Muscle layer of duodenum (tissue), 2 donors: ENCODE results near the gene PLEKHB2.
"Not testable (repeated sequence)": the region's sequence is repeated elsewhere in the genome, so short reads cannot be mapped to it uniquely, and the experiment has no call there.

Experiments used
- H3K27ac ChIP-seq: one replicate; pipeline ENCODE4 v1.7.0; 2013; ENCODE audit warnings: mild to moderate bottlenecking, low read length
- H3K27me3 ChIP-seq: one replicate; pipeline ENCODE4 v1.7.0; 2013; ENCODE audit warnings: low read depth, mild to moderate bottlenecking, control low read depth, low read length
- H3K36me3 ChIP-seq, 2 donors: one replicate each; pipeline ENCODE4 v1.7.0; 2013; ENCODE audit warnings: low read length in 2 of 2, control low read depth in 1 of 2, mild to moderate bottlenecking in 1 of 2; ENCODE audit not compliant: insufficient read depth in 2 of 2, control insufficient read depth in 1 of 2
- H3K4me1 ChIP-seq, 2 donors: one replicate each; pipeline ENCODE4 v1.7.0; 2013; ENCODE audit warnings: low read length in 2 of 2, mild to moderate bottlenecking in 2 of 2, control low read depth in 1 of 2, moderate library complexity in 1 of 2; ENCODE audit not compliant: insufficient read depth in 2 of 2, control insufficient read depth in 1 of 2
- H3K4me3 ChIP-seq, 2 donors: one replicate each; pipeline ENCODE4 v1.7.0; 2013; ENCODE audit warnings: low read length in 2 of 2, low read depth in 1 of 2, mild to moderate bottlenecking in 1 of 2
- H3K9me3 ChIP-seq, 2 donors: one replicate each; pipeline ENCODE4 v1.7.0; 2013; ENCODE audit warnings: low read length in 2 of 2, control low read depth in 1 of 2, mild to moderate bottlenecking in 1 of 2; ENCODE audit not compliant: control insufficient read depth in 1 of 2
- donor health status: healthy.

Gene PLEKHB2

GRCh38 chr2:131148426-131148825 is 43.3 kb downstream of the PLEKHB2 start:
- Histone ChIP-seq H3K4me1 (no peaks in the 10 kb centered on the region), H3K4me3 (no peak overlapping the region), H3K27me3 (no peaks in the 10 kb centered on the region), H3K36me3 (peaks cover 41 to 45% of the 10 kb centered on the region in 2 donors), H3K27ac (no peak overlapping the region), H3K9me3 (no peaks in the 10 kb centered on the region)

GRCh38 chr2:131150109-131150508 is 45.0 kb downstream of the PLEKHB2 start:
- H3K9me3 ChIP-seq, H3K4me3 ChIP-seq, H3K27me3 ChIP-seq, H3K27ac ChIP-seq, H3K4me1 ChIP-seq: not testable (repeated sequence)
- peaks cover 34% of the 10 kb centered on the region in 2 donors for H3K36me3 ChIP-seq

- H3K27ac ChIP-seq = no peak overlapping the region
- H3K9me3 ChIP-seq = no peaks in the 10 kb centered on the region
- H3K36me3 ChIP-seq = peaks cover 29 to 32% of the 10 kb centered on the region in 2 donors
- no peak overlapping the region for H3K4me3 ChIP-seq
- H3K27me3 ChIP-seq = no peaks in the 10 kb centered on the region
- H3K4me1 ChIP-seq = no peaks in the 10 kb centered on the region
Observed at GRCh38 chr2:131151398-131151797, 46.3 kb downstream of the PLEKHB2 start.

GRCh38 chr2:131152074-131152473 is 46.9 kb downstream of the PLEKHB2 start:
- H3K9me3 ChIP-seq = no peaks in the 10 kb centered on the region
- H3K27ac ChIP-seq = no peak overlapping the region
- no peaks in the 10 kb centered on the region for H3K27me3 ChIP-seq
- H3K36me3 ChIP-seq = peaks cover 24 to 25% of the 10 kb centered on the region in 2 donors
- H3K4me1 ChIP-seq = no peaks in the 10 kb centered on the region
- H3K4me3 ChIP-seq = no peak overlapping the region

GRCh38 chr2:131153529-131153928 is 48.4 kb downstream of the PLEKHB2 start:
- no peak overlapping the region for H3K4me3 ChIP-seq
- H3K4me1 ChIP-seq = no peaks in the 10 kb centered on the region

GRCh38 chr2:131154071-131154531 is 49.0 kb downstream of the PLEKHB2 start:
- no peak overlapping the region for H3K4me3 ChIP-seq
- peaks cover 10 to 11% of the 10 kb centered on the region in 2 donors for H3K36me3 ChIP-seq
- no peaks in the 10 kb centered on the region for H3K9me3 ChIP-seq
- no peaks in the 10 kb centered on the region for H3K4me1 ChIP-seq
- no peak overlapping the region for H3K27ac ChIP-seq
- no peaks in the 10 kb centered on the region for H3K27me3 ChIP-seq

More at GRCh38 chr2:131153529-131153928, 48.4 kb downstream of the PLEKHB2 start:
- no peak overlapping the region for H3K27ac ChIP-seq
- no peaks in the 10 kb centered on the region for H3K9me3 ChIP-seq
- peaks cover 15 to 17% of the 10 kb centered on the region in 2 donors for H3K36me3 ChIP-seq
- no peaks in the 10 kb centered on the region for H3K27me3 ChIP-seq

GRCh38 chr2:131154647-131155046 is 49.5 kb downstream of the PLEKHB2 start:
- Histone ChIP-seq H3K4me3 (no peak overlapping the region), H3K27me3 (no peaks in the 10 kb centered on the region), H3K4me1 (no peaks in the 10 kb centered on the region), H3K27ac (no peak overlapping the region), H3K9me3 (no peaks in the 10 kb centered on the region), H3K36me3 (peaks cover 4 to 10% of the 10 kb centered on the region in 2 donors)

GRCh38 chr2:131155208-131155855 is 50.2 kb downstream of the PLEKHB2 start:
- Histone ChIP-seq H3K36me3 (peaks cover 4 to 10% of the 10 kb centered on the region in 2 donors), H3K27ac (no peak overlapping the region), H3K27me3 (no peaks in the 10 kb centered on the region), H3K9me3 (no peaks in the 10 kb centered on the region), H3K4me3 (no peak overlapping the region), H3K4me1 (no peaks in the 10 kb centered on the region)

- Histone ChIP-seq H3K36me3 (no peaks in the 10 kb centered on the region), H3K4me1 (no peaks in the 10 kb centered on the region), H3K27ac (no peak overlapping the region), H3K27me3 (no peaks in the 10 kb centered on the region), H3K4me3 (no peak overlapping the region), H3K9me3 (no peaks in the 10 kb centered on the region)
Observed at GRCh38 chr2:131156452-131157149, 51.5 kb downstream of the PLEKHB2 start.

GRCh38 chr2:131165562-131165961 is 60.4 kb downstream of the PLEKHB2 start:
- H3K9me3 ChIP-seq, H3K27ac ChIP-seq, H3K4me1 ChIP-seq, H3K36me3 ChIP-seq, H3K4me3 ChIP-seq, H3K27me3 ChIP-seq: not testable (repeated sequence)

- Histone ChIP-seq H3K27ac (no peak overlapping the region), H3K4me1 (no peaks in the 10 kb centered on the region), H3K36me3 (no peaks in the 10 kb centered on the region), H3K27me3 (no peaks in the 10 kb centered on the region), H3K4me3 (no peak overlapping the region), H3K9me3 (no peaks in the 10 kb centered on the region)
Observed at GRCh38 chr2:131168538-131168937, 63.4 kb downstream of the PLEKHB2 start.
